NCI-H2227 treated with DMSO at 0.1 percent for 48 hours (cell line): ENCODE measurements around the gene GNG14.
"Not testable (repeated sequence)": the region's sequence is repeated elsewhere in the genome, so short reads cannot be mapped to it uniquely, and the experiment has no call there.

Experiments used
- DNase-seq: peaks from one replicate; lab custom pipeline; 2025; lab: John Stamatoyannopoulos, UW

GNG14 gene

DNA sequence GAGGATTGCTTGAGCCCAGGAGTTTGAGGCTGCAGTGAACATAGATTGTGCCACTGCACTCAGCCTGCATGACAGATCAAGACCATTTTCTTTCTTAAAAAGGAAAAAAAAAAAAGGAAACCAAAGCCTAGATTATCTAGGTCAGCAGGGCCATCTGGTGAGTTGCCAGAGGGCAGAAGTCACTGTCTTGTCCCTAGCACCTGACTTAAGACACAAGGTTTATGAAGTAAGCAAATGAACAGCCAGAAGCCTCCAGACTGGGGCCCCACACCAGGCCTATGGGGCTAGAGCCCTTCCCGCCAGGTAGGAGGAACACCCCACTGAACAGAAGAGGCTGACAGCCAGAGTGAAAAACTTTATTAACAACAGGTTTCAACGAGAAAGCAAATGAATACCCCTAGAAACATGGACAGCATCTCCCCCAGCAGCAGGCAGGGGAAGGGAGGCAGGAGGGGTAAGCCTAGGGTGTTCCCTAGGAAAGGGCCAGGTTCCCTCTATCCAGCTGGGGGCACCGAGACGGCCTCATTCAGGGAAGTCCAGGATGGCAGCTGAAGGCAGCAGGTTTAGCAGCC is 20.0 kb upstream of the GNG14 start:
- DNase-seq, result no peak

DNA sequence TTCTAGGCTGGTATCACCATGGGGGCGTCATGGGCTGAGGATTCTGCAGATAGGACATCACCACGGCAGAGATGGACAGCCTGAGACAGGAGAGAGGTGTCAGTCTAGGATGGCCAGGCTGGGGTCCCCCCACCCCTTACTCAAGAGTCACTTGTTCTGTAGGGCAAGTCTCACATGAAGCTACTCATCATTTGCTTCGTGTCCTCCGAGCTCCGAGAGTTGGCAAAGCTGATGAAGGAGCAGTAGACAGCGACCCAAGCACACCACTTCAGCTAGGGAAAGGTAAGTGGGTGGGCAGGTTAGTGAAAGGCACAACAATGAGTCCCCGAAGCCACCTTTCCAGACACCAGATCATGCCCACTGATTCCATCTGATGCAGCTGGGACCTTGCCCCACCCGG is 19.5 kb upstream of the GNG14 start:
- DNase-seq, result no peak

DNA sequence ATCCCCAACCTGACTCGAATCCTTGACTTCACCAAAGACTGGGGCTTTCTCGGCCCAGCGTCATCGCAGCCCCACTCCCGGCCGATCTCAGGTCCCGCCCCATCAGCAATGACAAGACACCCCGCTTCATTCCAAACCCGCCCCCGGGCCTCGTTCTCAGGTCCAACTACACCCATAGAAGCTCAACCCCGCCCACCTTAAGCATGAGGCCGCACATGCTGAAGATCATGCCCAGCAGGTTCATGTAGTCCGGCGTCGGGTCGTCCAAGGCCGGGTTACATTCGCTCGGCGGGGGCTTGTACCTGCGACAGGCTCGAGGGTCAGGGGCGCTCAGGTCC is 18.9 kb upstream of the GNG14 start:
- DNase-seq, result no peak

DNA sequence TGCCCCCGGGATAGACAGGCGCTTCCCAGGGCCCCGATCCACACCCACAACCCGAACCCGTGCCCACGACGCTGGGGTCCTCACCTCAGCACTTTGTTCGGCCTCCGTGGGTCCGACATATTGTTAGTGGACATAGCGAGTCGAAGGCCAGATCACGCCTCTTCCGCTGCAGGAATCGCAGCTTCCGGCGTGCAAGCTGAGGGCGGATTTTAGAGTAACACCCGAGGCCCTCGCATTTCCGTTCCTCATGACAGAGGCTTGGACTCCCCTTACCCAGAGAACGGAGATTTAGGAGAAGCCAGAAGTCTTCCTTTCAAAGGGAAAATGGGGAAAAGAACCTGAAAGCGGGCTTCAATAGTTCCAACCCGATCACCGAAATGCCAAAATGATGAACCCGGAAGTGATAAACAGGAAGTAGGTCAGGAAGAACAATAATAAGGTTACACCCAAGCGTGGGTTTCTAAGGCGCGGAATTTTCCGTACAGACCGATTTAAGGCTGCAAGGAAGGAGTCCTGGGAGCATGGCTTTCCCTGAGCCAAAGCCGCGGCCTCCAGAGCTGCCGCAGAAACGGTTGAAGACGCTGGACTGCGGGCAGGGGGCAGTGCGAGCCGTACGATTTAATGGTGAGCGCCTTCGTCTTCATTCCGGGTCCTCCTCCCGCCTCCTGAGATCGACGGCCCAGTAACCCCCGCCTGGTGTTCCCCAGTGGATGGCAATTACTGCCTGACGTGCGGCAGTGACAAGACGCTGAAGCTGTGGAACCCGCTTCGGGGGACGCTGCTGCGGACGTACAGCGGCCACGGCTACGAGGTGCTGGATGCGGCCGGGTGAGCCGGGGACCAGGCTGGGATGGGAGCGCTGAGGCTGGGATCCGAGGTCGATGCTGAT is 18.3 kb upstream of the GNG14 start:
- DNase-seq, result peak; percentile 86

DNA sequence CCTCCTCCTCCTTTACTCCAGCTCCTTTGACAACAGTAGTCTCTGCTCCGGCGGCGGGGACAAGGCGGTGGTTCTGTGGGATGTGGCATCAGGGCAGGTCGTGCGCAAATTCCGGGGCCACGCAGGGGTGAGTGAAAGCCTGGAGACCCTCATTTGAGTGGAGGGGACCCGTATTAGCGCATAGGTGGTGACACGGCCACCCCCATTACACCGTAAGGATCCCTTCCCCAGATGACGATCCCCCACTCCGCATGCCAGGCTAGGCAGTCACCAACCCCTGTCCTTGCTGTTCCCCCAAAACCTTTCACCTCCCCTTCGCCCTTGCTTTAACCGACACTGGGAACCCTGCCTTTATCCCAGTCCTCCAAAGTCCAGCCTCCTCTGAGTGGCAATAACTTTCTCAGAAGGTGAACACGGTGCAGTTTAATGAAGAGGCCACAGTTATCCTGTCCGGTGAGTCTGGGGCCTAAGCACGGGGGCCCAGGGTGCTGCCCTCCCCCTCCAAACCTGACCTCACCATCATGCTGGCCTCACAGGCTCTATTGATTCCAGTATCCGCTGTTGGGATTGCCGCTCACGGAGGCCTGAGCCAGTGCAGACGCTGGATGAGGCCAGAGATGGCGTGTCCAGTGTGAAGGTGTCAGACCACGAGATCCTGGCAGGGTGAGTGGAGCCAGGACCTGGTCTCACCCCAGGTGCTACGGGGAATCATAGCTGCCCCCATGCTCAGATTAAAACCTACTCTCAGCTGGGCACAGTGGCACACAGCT is 17.5 kb upstream of the GNG14 start:
- DNase-seq, result no peak

DNA sequence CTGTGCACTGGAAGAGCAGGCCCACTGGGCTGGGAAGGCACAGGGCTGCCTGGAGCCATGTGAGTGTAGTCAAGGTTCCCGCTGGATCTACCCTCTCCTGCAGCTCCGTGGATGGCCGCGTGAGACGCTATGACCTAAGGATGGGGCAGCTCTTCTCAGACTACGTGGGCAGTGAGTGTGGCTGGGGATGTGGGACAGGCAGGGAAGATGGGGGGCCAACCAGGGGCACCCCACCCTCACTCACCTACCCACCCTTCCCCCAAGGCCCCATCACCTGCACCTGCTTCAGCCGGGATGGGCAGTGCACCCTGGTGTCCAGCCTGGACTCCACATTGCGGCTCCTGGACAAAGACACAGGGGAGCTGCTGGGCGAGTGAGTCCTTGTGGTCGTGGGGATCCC is 15.1 kb upstream of the GNG14 start:
- DNase-seq, result no peak

DNA sequence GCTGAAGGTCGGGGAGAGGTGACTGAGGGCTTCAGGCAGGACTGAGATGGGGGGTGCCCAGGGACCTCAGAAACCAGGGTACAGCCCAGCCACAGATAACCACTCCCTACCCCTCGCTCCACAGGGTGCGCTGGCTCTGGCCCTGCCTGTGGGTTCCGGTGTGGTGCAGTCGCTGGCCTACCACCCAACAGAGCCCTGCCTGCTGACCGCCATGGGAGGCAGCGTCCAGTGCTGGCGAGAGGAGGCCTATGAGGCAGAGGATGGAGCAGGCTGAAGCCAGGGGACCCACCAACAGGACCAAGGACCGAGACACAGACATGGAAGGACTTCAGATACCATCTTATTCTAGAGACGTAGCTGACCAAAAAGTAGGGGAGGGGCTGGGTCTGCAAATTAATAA is 12.4 kb upstream of the GNG14 start:
- no peak for DNase-seq

DNA sequence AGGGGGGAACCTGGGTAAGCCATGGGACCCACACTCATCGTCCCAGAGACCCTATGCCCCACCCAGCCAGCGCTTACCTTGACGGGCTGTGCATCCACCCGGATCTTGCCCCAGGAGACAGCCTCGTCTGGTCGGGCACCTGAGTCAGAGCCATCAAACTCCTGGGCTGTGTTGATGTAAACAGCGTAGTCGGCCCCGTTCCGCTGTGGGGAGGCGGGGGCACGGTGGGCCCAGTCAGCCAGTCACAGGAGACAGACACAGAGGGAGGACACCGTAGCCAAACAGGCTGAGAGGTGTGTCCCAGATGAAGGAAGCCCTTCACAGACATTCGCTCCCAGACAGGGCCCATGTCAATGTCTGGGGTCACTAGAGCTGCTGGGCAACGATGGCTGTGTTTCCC is 11.9 kb upstream of the GNG14 start:
- DNase-seq, result no peak

DNA sequence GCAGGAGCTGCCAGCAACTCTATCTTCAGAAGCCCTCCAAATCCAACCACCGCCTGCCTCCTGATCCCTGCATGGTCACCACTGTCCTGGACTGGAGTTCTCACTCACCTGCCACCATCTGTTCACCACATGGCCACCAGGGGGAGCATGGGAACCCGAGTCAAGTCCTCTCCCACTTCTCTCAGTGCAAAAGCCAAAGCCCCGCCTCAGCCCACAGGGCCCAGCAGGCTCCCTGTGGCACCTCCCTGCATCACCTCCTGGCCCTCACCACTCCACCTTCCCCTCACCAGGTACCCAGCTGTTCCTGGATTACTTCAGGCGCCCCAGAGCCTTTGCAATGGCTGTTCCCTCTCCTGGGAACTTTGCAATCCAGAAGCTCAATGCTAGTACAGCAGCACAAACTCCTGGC is 11.4 kb upstream of the GNG14 start:
- DNase-seq, result peak; percentile 61

DNA sequence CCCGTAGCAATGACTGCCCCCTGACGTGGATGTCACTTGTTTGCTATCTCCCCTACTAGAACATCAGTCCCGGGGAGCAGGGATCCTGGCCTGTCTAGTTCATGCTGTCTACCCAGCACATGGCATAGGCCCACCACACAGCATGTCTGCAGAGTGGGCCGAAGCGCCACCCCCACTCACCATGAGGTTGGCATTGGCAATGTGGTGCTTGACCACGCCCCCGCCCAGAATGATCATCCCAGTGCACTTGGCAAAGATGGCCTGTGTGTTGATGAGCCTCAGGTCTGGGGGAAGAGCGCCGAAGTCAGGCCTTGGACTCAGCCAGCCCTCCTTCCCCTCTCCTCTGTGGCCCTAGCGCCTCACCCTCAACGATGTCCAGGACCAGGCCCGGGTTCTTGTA is 10.9 kb upstream of the GNG14 start:
- DNase-seq, result no peak

DNA sequence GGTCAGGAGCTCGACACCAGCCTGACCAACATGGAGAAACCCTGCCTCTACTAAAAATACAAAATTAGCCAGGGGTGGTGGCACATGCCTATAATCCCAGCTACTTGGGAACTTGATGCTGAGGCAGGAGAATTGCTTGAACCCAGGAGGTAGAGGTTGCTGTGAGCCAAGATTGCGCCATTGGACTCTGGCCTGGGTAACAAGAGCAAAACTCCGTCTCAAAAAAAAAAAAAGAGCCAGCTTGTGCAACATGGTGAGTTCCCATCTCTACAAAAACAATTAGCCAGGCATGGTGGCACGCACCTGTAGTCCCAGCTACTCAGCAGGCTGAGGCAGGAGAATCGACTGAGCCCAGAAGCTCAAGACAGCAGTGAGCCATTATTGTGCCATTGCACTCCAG is 9.8 kb upstream of the GNG14 start:
- DNase-seq, result not testable (repeated sequence)

DNA sequence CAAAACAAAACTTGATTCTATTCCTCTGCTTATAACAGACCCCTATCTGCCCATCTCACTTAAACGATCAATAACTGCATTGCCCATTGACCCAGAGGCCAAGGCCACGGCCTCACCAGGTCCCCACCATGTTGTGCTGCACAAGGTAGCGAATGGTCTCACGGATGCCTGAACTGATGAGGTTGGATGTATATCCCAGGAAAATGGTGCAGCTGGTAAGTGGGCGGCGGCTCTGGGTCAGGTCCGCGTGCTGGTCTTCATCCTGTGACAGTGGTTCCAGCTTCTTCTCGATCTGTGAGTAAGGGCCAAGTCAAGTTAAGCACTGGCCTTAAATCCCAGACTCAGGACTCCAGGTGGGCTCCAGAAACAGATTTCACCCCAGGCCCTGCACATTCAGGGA is 7.8 kb upstream of the GNG14 start:
- DNase-seq, result no peak

DNA sequence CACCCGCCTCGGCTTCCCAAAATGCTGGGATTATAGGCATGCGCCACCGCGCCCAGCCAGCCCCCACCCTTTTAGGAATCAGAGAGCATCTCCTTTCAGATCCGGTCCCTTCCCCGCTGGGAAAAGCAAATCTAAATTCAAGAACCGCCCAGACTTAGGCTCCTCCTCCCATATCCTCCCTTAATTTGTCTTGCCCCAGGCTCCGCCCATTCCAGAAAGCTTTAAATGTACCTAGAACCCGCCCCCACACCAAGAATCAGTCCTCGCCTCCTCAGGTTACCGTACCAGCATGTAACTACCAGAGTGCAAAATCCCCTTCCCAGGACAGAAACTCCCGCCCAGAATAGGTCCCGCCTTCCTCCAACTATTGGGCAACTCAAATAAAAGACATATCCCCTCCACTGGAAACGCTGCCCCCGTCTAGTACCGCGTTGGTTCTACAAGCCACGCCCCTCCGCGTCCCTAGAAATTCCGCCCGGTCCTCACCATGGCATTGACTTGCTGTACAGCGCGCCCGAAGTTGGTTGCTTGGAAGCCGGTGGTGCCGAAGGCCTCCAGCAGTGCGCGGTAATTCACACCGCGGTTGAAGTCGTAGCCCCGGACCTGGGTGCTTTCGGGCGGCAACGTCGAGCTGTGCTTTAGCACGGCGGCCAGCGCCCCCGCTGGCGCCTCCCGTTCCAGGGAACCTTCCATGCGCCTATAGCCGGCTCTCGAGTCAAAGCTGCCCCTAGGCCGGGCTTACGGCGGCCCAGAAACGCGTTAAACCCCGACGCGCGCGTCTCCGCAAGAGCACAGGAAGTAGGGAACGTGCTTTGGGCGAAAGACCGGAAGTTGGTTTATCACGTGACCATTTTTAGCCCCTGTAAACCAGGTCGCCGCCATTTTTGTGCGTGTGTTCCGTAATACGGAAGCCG is 6.5 kb upstream of the GNG14 start, which contains the start of gene DHPS:
DHPS (minus strand) TSS at position 807 of the 914 bp plus-strand sequence; CDS start at position 693, 114 bp downstream.
- peak; percentile 89 for DNase-seq

DNA sequence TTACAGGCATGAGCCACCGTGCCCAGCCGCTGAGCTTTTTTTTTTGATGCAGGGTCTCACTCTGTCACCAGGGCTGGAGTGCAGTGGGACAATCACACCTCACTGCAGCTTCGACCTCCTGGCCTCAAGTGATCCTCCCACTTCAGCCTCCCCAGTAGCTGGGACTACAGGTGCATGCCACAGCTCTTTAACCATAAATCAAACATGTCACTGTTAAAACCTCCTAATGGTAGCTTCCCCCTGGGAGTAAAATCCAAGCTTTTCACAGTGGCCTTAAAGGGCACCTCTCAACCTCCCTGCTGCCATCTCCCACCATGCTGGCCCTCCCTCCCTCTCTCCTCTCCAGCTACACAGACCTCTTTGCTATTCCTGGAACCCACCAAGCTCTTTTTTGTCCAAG is 2.0 kb upstream of the GNG14 start:
- no peak for DNase-seq

DNA sequence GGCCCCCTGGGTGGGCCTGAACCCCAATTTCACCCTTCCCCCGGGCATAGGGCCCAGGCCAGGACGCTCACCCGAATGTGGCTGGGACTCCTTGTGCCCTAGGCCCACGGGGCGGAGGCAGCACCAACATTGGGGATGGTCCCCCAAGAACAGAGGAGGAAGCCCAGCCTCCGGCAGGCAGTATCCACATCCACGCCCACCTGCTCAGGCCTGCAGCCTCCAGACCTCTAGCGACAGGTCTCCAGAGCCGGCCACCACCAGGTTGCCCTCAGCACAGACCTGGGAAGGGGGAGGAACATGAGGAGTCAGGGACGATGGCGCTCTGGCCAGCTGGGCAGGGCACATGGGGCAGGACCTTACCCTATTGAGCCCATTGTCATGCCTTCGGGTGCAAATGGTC is 1.2 kb downstream of the GNG14 start:
- no peak for DNase-seq

DNA sequence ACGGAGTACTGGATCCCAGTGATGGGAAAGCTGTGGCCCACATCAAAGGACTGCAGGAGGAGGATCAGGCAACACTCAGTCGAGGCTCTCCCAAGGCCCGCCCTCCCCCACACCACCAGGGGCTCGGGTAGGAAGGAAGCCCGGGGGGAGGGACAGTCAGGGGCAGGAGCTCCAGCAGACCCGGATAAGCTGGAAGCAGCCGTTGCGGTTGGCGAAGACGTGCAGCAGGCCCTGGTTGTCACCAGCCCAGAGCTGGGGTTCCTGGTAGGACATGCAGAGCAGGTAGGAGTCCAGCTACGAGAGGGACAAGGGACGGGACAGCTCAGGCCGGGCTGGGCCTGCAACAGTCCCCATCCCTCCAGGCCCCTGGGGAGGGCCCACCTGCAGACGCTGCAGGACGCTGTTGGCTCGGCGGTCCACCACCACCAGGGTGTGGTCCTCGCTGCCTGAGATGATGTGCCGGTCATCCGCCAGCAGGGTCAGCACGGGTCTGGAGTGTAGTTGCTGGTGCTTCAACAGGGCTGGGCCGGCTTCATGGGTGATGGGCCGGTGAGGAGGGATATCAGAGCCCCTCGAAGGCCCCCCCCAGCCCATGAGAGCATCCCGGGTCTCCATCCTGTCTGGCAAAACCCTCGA is 1.9 kb downstream of the GNG14 start:
- no peak for DNase-seq

DNA sequence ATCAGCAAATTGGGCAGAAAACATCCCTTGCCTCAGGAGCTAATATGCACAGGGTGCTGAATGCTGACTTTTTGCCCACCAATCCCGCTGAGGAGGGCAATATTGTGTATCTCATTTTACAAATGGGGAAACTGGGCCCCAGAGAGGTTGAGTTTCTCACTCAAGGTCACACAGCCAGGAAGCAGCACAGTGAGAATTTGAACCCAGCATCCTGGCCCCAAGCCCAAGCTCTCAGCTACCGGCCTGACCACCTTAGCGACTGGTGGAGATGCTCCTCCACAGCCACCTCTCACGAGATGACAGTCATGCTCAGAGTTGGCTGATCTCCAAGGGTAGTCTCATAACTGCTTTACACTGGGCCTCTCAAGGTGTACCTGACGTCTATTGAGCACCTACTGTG is 5.2 kb downstream of the GNG14 start:
- DNase-seq, result no peak

DNA sequence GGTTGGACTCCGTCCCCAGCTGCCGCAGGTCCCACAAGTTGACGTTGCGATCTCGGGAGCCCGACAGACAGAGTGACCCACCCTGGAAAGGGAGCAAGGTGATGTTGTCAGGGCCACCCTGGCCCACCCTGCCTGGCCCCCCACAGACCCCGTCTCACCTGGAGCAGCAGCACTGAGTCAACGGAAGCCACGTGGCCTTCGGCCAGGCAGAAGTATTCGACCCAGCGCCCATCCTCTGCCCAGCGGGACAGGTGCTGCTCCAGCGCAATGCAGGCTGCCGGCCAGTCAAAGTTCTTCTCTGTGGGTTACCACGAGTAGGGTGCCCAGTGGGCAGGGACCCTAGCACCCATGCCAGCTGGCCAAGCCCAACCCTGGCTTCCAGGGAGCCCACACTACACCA is 6.8 kb downstream of the GNG14 start:
- DNase-seq, result no peak

DNA sequence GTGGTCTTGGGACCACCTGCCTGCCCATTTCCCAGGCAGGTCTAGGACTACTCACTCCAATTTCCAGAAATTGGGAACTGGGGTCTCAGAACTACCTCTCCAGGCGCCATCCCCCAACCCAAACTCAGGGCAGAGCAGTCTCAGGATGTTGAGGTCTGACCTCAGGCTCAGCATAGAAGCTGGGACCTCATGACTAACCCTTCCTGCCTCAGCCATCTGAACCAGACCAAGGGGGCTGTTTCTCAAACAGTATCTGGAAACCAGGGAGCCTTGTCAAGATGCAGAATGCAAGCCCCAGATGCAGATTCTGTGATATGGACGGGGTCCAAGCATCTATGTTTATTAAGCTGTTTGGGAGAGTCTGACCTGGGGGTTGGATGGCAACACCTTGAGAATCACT is 7.3 kb downstream of the GNG14 start:
- DNase-seq, result no peak

DNA sequence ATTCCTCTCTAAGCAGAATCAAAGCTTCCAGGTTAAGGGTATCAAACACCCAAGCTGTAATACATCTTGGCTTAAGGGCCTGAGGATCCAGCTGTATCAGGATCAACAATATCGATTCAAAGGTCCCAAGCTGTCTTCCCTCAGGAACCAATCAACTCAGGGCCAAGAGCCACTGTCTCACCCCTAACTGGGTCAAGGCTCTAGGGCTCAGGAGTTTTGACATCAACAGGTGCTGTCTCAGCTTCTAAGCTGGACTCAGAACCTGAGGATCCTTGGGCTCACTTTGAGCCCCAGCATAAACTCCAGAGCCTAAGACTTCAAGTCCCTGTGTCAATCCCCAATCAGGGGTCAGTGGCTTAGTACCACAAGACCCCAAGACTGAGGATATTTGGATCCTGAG is 7.7 kb downstream of the GNG14 start:
- no peak for DNase-seq

DNA sequence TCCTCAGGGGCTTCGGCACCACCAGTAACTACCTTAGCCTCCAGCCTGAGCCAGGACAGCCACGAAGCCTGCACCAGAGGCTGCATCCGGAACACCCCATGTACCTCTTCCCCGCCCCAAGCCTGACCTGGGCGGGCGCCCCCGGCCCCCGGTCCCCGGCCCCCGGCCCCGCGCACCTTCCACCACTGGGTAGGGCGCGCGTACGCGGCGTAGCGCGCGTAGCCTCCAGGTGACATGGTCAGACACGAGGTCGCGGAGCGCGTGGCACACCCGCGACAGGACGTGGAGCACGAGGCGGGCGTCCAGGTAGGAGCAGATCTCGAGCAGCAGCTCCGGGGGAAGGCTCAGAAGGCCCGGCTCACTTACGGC is 8.2 kb downstream of the GNG14 start:
- DNase-seq, result no peak
